Neural crest cell (in vitro differentiated cells): ENCODE results near the gene MPPED2. TPM values are rescaled to one million over a fixed set of nuclear protein-coding genes. Genes with fewer than 3 reads are reported as not detected.
A peak's percentile ranks its signal among the peaks of the same experiment; 100 is the strongest.

Experiments used
- DNase-seq: peaks from one replicate; pipeline ENCODE4 v3.0.0; 2021; ENCODE audit warnings: low read depth, mixed read lengths, low spot score
- H3K27ac Mint-ChIP-seq: one replicate; pipeline ENCODE4 v1.8.0; 2021; ENCODE audit warnings: mild to moderate bottlenecking, mixed read lengths; ENCODE audit not compliant: unreplicated experiment
- H3K27me3 Mint-ChIP-seq: 2 replicates; pipeline ENCODE4 v1.8.0; 2021; ENCODE audit warnings: low read depth, mild to moderate bottlenecking, mixed read lengths
- H3K36me3 Mint-ChIP-seq: 2 replicates; pipeline ENCODE4 v1.8.0; 2021; ENCODE audit warnings: low read depth, mild to moderate bottlenecking, mixed read lengths
- H3K4me1 Mint-ChIP-seq: 2 replicates; pipeline ENCODE4 v1.8.0; 2021; ENCODE audit warnings: mixed read lengths
- H3K4me3 Mint-ChIP-seq: one replicate; pipeline ENCODE4 v1.8.0; 2021; ENCODE audit warnings: mild to moderate bottlenecking, mixed read lengths
- H3K9me3 Mint-ChIP-seq: 2 replicates; pipeline ENCODE4 v1.8.0; 2021; ENCODE audit warnings: mixed read lengths
- total RNA-seq: library from RNA; stranded (reverse); gene quantifications from 2 replicates; pipeline ENCODE4 v1.2.1, GENCODE V29; 2021
- TF ChIP-seq, protein P1 (sequence below): fragments of 200-600 bp; sonication (generic); conservative IDR thresholded peaks from 2 replicates; pipeline ENCODE4 v1.5.0; 2021; ENCODE audit warnings: antibody characterized with exemption, mild to moderate bottlenecking

MPPED2 gene
- total RNA-seq, 1 donor from 2014 or later = 3.1 TPM

- H3K4me1 Mint-ChIP-seq = peaks cover 16% of the 10 kb centered on the region
- DNase-seq = no peak
- TF ChIP-seq, protein P1, sequence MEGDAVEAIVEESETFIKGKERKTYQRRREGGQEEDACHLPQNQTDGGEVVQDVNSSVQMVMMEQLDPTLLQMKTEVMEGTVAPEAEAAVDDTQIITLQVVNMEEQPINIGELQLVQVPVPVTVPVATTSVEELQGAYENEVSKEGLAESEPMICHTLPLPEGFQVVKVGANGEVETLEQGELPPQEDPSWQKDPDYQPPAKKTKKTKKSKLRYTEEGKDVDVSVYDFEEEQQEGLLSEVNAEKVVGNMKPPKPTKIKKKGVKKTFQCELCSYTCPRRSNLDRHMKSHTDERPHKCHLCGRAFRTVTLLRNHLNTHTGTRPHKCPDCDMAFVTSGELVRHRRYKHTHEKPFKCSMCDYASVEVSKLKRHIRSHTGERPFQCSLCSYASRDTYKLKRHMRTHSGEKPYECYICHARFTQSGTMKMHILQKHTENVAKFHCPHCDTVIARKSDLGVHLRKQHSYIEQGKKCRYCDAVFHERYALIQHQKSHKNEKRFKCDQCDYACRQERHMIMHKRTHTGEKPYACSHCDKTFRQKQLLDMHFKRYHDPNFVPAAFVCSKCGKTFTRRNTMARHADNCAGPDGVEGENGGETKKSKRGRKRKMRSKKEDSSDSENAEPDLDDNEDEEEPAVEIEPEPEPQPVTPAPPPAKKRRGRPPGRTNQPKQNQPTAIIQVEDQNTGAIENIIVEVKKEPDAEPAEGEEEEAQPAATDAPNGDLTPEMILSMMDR = no peak
- H3K27ac Mint-ChIP-seq = peak overlapping the region; percentile 15
- H3K27me3 Mint-ChIP-seq = no peaks in the 10 kb centered on the region
- no peak overlapping the region for H3K4me3 Mint-ChIP-seq
- H3K9me3 Mint-ChIP-seq = no peaks in the 10 kb centered on the region
- H3K36me3 Mint-ChIP-seq = no peaks in the 10 kb centered on the region
These were observed 58.6 kb downstream of the MPPED2 start for GRCh38 chr11:30527566-30527965.

- H3K4me1 Mint-ChIP-seq = peaks cover 23% of the 10 kb centered on the region
- H3K4me3 Mint-ChIP-seq = no peak overlapping the region
- TF ChIP-seq, protein P1 = no peak
- H3K27ac Mint-ChIP-seq = no peak overlapping the region
- H3K36me3 Mint-ChIP-seq = no peaks in the 10 kb centered on the region
- no peak for DNase-seq
- no peaks in the 10 kb centered on the region for H3K27me3 Mint-ChIP-seq
- no peaks in the 10 kb centered on the region for H3K9me3 Mint-ChIP-seq
These were observed 59.6 kb downstream of the MPPED2 start for GRCh38 chr11:30526558-30526957.

- H3K27ac Mint-ChIP-seq = no peak overlapping the region
- no peak for DNase-seq
- no peaks in the 10 kb centered on the region for H3K27me3 Mint-ChIP-seq
- TF ChIP-seq, protein P1 = no peak
- no peak overlapping the region for H3K4me3 Mint-ChIP-seq
- H3K36me3 Mint-ChIP-seq = no peaks in the 10 kb centered on the region
- peaks cover 22% of the 10 kb centered on the region for H3K4me1 Mint-ChIP-seq
- no peaks in the 10 kb centered on the region for H3K9me3 Mint-ChIP-seq
These were observed 63.5 kb downstream of the MPPED2 start for GRCh38 chr11:30522536-30523243.

- no peak overlapping the region for H3K4me3 Mint-ChIP-seq
- peaks cover 17% of the 10 kb centered on the region for H3K4me1 Mint-ChIP-seq
These were observed 64.7 kb downstream of the MPPED2 start for GRCh38 chr11:30521297-30522071.

DNA sequence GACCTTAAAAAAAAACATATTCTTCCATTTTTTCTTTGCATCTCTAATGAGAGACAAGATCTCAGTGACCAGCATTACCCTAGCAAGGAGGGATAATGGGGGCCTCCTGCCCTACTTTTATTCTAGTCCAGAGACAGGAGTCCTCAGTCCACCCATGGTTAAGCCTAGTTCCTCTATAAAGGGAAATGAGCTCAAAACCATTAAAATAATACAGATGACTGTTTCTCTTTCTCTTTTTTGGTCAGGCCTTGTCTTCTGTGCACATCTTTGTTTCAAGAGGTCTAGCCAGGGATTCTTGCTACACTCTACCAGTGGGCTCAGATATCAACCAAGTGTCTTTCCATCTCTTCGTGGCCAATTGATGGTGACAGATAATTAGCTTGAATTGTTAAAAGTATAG is 73.1 kb downstream of the MPPED2 start:
- no peaks in the 10 kb centered on the region for H3K27me3 Mint-ChIP-seq
- H3K36me3 Mint-ChIP-seq = no peaks in the 10 kb centered on the region
- H3K9me3 Mint-ChIP-seq = peaks cover 3% of the 10 kb centered on the region
- TF ChIP-seq, protein P1 = no peak
- no peak overlapping the region for H3K27ac Mint-ChIP-seq
- H3K4me3 Mint-ChIP-seq = no peak overlapping the region
- DNase-seq = no peak
- peaks cover 6% of the 10 kb centered on the region for H3K4me1 Mint-ChIP-seq

More at GRCh38 chr11:30521297-30522071, 64.7 kb downstream of the MPPED2 start:
- H3K9me3 Mint-ChIP-seq = no peaks in the 10 kb centered on the region
- TF ChIP-seq, protein P1 = no peak
- no peak overlapping the region for H3K27ac Mint-ChIP-seq
- H3K27me3 Mint-ChIP-seq = no peaks in the 10 kb centered on the region
- H3K36me3 Mint-ChIP-seq = no peaks in the 10 kb centered on the region
- DNase-seq = no peak
